Stimulated activated CD8-positive, alpha-beta memory T cell treated with anti-CD3 and anti-CD28 coated beads, Interleukin-15, amount 100 ng/mL, for 1 hour (primary cell): Measurements from ENCODE around the gene ACVR1B.
A peak's percentile ranks its signal among the peaks of the same experiment; 100 is the strongest.

ENCODE experiments used
- DNase-seq: peaks from one replicate; pipeline ENCODE4 v3.0.0-alpha.2; 2020; ENCODE audit warnings: low read depth

ACVR1B gene

GRCh38 chr12:51951199-51951842 lies at the start of gene ACVR1B:
Gene ACVR1B, plus strand, starts transcription at chr12:51951699. Its CDS starts 45 bp downstream, at chr12:51951744.
- peak; percentile 75 for DNase-seq

- no peak for DNase-seq
Observed at GRCh38 chr12:51901881-51902280, 49.6 kb upstream of the ACVR1B start.

DNA sequence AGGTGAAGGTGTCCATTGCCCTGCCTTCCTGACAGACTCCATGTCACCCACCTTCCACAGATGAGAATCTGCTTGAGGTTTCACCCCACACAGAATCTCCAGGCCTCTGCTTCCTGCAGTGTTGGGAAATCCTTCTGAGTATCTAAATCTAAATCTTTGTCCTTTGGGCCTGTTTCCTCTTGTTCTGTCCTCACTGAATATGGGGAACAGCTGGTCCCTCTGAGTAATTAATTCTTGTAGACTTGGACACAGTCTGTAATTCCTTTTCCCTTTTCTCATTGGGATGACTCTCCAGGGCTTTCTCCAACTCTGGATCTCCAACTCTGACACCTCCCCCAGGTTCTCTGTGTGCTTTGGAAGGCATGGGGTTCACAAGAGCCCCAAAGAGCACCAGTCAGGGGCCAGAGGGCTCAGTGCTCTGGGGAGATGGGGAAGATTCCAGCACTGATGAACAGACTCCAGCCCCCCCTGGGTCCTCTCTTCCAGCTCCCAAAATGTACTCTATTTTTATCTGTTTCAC lies 46.5 kb upstream of the ACVR1B start:
- DNase-seq: no peak

DNA sequence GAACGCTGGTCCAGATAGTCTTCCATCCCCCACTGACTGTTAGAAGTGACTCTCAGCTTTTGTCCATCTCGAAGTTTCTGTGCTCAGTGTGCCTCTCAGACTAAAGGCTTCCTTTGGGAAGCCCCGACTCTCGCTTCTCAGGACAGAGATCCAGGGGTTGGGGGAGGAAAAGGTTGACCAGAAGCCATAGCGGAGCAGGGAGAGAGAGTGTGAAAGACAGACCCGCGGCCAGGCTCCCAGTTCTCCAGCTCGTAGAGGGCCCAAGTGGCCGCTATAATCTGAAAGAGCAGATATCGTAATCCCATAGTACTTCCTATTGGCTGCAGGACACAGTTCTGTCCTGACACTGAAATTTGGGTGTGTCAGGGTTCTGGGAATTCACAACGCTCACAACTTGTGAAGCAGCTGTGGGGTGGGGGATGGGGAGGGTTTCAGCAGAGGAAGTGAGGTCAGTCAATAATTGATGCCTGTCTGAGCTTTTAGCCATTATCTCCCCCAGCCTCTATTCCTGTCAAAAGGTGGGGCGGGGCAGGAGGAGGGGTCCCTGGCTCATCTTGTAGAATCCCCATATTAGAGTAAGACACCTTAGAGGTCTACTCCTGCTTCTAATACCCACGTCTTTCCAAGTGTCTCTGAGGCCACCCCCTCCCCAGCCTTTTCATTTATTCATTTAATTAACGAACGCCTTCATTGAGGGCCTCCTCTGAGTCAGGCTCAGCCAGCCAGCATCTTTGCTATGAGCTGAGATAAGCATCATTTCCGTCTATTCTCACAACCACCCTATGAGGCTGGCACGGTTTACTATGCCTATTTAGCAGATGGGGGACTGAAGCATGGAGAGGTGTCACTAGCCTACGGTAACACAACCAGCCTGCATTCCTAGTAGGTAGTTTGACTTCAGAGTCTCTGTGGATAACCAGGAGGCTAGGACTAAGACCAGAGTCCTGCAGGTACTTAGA lies 45.7 kb upstream of the ACVR1B start:
- DNase-seq: no peak

- no peak for DNase-seq
Observed at GRCh38 chr12:51906430-51907082, 44.9 kb upstream of the ACVR1B start.

GRCh38 chr12:51907083-51907855 lies 44.2 kb upstream of the ACVR1B start, which contains the start of gene ACVRL1:
Gene ACVRL1, plus strand, starts transcription at chr12:51907504. Its CDS starts 4,971 bp downstream, at chr12:51912475.
- DNase-seq: no peak

- no peak for DNase-seq
Observed at GRCh38 chr12:51907856-51908425, 43.6 kb upstream of the ACVR1B start.

DNA sequence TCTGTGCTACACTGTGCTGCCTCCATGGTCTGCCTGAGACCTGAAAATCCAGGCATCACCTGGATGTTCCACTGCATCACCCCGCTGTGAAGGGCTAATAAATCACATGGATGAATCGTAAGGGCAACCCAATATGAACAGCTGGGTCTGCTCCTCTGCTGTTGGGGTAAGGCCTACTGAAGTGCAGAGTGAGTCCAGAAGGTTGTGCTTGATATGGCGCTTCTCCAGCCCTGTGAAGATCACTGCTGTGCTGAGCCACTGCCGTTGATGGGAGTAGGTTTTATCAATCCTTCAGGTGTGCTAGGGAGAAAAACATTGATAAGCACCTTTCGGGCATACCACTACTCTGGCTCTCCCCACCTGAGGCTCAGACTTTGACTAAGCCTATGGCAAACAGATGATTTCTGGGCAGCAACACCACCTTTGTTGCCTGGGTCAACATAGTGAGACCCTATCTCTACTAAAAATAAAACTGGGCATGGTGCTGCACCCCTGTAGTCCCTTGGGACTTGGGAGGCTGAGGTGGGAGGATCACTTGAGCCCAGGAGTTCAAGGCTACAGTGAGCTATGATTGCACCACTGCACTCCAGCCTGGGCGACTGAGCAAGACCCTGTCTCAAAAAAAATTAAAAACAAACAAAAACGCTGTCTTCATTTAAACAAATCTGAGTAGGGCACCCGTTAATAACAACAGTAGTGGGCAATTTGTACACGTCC lies 42.5 kb upstream of the ACVR1B start:
- DNase-seq: no peak

- no peak for DNase-seq
Observed at GRCh38 chr12:51910168-51910567, 41.3 kb upstream of the ACVR1B start.

DNA sequence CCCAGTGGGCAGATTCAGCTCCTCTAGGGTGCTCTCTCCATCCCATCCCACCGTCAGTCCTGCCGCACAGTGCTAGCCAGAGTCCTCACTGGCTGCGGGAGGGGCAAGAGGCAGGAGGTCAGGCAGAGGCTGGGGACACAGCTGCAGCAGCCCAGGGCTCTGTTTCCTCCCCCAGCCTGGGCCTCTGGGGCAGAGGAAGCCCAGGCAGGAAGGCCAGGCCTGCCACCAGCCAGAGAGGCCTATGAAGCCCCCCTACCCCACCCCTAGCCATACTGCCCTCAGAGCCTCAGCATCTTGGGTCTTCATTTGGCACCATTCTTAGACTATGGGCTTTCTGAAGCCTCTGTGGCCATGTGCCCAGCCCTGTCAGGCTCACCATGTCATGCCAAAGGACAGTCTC lies 40.8 kb upstream of the ACVR1B start:
- DNase-seq: no peak

- no peak for DNase-seq
Observed at GRCh38 chr12:51911307-51911706, 40.2 kb upstream of the ACVR1B start.

DNA sequence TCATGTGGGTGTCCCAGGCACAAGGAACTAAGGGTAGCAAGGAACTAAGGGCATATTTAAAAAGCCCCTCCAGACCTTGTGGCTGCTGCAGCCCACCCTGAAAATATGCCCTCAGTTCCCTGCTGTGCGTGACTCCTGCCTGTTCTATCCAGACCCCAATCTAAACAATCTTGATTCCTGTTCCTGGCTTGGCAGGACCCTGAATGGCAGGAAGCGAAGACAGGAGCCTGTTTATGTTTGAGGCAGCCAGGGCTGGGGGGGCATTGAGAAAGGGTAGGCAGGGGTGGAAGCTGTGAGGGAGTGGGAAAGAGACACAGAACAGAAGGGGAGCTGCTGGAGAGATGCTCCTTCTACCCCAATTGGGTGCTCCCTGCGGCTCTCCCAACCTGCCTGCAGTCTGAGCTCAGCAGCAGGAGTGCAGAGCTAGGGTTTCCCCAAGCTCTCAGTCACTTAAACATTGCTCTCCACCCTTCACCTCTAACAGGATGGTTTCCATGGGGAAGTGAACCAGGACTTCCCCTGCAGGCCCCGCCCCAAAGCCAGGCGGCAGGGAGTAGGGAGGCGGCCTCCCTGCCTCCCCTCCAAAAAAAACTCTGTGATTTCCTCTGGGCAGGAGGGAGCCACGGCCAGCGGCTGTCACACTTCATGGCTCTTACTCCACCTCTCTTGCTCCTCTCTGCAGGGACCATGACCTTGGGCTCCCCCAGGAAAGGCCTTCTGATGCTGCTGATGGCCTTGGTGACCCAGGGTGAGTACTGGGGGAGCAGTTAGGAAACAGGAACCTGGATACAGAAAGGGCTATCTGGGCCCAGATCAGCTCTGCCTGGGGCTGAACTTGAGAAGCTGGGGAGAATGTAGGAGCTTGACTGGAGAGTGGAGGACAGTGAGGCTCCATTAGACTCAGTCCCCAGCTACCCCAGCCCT lies 39.4 kb upstream of the ACVR1B start:
- no peak for DNase-seq

DNA sequence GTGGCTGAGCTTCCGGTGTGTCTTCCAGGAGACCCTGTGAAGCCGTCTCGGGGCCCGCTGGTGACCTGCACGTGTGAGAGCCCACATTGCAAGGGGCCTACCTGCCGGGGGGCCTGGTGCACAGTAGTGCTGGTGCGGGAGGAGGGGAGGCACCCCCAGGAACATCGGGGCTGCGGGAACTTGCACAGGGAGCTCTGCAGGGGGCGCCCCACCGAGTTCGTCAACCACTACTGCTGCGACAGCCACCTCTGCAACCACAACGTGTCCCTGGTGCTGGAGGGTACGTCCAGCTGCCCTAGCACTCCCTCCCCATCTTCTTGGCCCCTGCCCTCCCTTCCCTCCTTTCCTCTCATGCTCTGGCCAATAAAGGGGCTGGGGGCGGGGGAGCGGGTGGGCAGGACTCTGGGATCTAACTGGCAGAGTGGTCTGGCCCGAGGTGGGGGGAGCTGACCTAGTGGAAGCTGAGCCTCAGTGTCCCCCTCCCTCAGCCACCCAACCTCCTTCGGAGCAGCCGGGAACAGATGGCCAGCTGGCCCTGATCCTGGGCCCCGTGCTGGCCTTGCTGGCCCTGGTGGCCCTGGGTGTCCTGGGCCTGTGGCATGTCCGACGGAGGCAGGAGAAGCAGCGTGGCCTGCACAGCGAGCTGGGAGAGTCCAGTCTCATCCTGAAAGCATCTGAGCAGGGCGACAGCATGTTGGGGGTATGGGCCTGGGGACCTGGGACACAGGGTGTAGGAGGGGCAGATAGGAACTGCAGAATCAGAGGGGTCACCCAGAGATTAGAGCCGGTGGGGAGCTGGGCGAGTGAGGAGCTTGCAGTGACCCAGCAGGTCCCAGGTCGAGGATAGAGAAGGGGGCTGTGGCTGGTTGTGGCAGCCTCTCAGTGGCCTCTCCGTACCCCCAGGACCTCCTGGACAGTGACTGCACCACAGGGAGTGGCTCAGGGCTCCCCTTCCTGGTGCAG lies 38.1 kb upstream of the ACVR1B start:
- no peak for DNase-seq

DNA sequence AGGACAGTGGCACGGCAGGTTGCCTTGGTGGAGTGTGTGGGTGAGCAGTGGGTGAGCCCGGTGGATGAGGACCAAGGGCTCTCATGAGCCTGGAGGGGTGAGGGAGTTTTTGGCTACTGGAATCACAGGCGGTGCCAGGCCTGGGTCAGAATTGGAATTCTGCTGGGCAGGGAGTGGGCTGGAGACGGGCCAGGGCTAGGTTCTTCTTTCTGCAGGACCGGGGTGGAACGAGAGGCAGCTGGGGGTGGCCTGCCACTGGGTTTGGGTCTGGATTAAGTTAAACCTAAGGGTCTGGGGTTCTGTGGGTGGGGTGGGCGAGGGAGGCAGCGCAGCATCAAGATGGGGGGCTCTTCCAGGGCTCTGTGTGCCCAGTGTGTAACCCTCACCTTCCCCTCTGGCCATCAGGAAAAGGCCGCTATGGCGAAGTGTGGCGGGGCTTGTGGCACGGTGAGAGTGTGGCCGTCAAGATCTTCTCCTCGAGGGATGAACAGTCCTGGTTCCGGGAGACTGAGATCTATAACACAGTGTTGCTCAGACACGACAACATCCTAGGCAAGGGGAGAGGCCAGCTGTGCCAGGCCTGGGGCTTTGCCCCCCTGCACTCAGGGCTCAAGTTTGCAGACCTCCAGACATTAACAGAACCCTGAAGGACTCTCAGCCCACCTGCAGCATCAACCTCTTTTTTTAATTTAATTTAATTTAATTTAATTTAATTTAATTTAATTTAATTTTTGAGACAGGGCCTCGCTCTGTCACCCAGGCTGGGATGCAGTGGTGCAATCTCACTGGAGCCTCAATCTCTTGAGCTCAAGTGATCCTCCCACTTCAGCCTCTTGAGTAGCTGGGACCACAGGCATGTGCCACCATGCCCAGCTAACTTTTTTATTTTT lies 37.2 kb upstream of the ACVR1B start:
- no peak for DNase-seq

- DNase-seq: no peak
Observed at GRCh38 chr12:51915003-51915625, 36.4 kb upstream of the ACVR1B start.

DNA sequence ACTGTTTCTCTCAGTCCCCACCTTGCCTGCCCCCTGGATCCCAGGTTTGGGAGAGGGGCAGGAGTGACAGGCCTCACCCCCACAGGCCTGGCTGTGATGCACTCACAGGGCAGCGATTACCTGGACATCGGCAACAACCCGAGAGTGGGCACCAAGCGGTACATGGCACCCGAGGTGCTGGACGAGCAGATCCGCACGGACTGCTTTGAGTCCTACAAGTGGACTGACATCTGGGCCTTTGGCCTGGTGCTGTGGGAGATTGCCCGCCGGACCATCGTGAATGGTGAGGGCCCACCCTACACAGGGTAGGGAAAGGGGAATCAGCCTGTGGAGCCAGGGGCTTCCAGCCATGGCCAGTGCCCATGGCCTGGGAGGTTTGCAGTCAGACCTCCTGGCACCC lies 35.5 kb upstream of the ACVR1B start:
- no peak for DNase-seq
